Activated CD8-positive, alpha-beta memory T cell treated with anti-CD3 and anti-CD28 coated beads, Interleukin-2, amount 50 U/mL, for 24 hours (primary cell): Measurements from ENCODE around the gene TCF3.
"Not testable (repeated sequence)": the region's sequence is repeated elsewhere in the genome, so short reads cannot be mapped to it uniquely, and the experiment has no call there.

Source experiments
- DNase-seq: peaks from one replicate; pipeline ENCODE4 v3.0.0-alpha.2; 2020; ENCODE audit errors: extremely low read depth

TCF3 gene

DNA sequence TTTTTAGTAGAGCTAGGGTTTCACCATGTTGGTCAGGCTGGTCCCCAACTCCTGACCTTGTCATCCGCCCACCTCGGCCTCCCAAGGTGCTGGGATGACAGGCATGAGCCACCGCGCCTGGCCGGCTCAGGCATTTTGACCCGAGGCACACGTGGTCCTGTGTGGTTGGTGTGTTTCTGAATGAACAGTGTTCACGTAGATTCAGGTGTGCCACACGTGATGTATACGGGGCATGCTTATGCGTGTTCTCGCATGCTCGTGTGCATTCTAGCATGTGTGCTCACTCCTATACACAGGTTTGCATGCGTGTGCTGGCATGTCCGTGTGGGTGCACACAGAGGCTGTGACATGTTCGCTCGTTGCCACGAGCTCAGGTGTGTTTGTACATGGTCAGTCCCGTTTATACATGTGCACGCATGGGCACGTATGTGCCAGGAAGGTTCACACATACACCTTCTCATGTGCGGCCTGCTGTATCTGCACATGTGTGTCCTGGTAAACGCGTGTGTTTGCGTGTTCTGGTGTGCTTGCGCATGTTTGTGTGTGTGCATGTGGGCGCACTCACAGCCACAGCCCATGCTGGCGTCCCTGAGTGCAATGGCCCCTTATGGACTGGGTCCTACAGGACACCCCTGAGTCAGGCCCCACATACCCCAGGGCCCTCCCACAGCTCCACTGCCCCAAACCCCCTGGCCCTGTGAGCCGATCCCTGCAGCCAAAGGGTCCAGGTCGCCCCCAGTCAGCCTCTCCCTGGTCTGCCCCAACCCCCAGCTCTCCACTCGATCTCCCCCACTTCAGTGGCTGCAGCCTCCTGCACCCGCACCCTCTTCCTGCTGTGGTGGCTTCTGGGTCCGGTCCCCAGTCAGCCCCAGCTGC is 20.6 kb upstream of the TCF3 start:
- no peak for DNase-seq

DNA sequence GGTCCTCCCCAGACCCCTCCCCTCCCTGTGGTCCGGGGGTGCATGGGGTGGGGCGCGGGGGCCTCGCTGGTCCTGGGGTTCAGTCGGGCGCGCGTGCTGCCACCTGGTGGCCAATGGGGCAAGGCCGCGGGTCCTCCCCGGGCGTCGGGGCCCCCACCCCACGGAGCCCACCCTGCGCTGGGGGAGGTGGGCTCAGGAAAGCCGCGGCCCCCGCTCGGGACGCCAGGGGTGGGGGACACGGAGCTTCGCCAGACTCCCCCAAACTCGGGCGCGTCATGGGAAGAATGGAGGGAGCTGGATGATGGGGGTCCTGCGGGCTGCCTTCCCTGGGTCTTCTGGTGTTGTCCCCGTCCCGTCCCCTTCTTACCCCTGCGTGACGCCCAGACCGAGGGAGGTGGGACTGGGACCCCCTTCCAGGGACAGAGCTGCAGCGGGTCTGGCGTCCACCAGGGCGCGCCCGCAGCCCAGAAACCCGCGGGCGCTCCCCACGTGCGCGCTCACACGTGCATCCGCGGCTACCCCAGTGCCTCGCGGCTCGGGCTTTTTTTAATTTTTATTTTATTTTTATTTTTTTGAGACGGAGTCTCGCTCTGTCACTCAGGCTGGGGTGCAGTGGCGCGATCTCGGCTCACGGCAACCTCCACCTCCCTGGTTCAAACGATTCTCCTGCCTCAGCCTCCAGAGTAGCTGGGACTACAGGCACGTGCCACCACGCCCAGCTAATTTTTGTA is 19.8 kb upstream of the TCF3 start:
- no peak for DNase-seq

DNA sequence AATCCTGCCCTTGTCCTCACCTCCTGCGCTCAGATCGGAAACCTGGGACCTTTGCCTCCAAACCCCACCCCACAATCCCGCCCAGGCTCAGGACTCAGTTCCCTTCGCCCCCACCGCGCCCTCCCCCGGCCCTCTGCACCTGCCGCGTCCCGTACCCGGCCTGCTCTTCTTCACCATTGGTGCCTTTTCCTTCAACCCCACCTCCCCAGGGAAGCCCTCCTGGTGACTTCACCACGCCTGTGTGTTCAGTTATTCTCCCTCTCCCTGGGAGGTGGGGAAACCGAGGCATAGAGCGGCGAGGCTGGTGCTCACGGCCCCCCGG is 19.3 kb upstream of the TCF3 start:
- DNase-seq, result no peak

DNA sequence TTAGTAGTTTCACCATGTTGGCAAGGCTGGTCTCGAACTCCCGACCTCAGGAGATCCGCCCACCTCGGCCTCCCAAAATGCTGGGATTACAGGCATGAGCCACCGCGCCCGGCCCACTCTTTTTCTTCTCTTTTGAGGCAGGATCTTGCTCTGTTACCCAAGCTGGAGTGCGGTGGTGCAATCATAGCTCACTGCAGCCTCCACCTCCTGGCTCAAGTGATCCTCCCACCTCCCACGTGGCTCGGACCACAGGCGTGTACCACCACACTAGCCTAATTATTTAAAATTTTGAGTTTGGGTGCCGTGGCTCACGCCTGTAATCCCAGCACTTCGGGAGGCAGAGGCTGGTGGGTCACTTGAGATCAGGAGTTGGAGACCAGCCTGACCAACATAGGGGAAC is 18.3 kb upstream of the TCF3 start:
- DNase-seq, result not testable (repeated sequence)

DNA sequence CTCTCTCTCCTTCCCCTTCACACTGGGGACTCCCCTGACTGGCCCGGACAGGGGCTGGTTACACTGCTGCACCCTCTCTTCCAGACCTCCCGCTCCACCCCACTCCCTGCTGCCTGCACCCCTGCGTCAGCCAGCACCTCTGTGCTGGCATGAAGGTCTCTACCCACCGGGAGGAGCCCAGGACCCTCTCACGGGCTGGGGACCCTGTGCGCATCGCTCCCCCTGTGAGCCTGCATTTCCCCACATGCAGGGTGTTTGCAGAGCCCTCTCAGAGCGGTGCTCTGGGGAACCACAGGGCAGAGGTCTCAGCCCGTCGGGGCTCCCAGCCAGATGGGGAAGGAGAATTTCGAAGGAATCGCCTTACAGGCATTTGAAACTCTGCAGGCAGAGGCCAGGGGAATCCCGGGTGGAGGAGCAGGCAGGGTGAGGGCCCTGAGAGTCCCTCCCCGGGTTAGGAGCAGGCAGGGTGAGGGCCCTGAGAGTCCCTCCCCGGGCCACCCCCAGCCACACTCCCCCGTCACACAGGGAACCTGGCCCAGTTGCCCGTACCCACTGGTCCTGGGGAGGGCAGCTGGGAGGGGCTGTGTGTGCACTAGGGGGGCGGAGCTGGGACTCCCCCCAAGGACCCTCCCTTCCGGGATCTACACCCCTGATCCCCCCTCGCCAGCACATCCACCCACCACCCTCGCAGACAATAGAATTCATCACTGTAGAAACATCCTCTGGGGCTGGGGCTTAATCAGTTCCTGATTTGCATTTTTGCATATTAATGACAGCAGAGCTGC is 16.3 kb upstream of the TCF3 start:
- no peak for DNase-seq

DNA sequence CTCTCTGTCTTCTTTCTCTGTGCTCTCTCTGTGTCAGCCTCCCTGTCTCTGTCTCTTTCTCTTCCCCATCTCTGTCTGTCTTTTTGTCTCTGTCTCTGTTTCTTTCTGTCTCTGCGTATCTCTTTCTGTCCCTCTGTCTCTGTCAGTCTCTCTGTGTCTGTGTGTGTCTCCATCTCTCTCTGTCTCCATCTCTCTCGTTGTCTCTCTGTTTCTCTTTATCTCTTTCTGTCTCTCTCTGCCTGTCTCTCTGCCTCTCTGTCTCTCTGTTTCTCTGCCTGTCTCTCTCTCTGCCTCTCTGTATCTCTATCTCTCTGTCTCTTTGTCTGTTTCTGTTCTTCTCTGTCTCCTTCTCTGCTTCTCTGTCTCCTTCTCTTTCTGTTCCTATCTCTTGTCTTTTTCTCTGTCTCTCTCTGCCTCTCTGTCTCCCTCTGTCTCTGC is 15.7 kb upstream of the TCF3 start:
- DNase-seq, result no peak

DNA sequence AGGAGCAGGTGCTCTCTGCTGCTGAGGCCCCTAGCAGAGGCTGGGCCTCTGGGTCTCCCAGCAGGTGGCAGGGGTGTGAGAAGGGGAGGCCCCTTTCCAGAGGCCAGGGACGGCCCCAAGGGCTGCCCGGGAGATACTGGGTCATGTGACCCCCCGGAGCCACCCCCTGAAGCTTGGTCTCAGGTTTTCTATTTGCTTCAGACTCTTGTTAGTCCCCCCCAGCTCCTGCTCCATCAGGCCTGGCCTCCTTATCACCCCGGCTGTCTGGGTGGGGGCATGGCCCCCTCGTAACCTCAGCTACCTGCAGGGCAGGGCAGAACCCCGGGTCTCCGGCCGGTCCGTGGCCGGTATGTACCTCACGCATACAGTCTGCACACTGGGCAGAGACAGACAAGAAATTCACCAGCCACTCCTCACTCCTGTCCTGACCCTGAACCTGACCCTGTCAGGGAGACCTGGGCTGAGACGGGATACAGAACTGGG is 13.2 kb upstream of the TCF3 start:
- DNase-seq, result no peak

DNA sequence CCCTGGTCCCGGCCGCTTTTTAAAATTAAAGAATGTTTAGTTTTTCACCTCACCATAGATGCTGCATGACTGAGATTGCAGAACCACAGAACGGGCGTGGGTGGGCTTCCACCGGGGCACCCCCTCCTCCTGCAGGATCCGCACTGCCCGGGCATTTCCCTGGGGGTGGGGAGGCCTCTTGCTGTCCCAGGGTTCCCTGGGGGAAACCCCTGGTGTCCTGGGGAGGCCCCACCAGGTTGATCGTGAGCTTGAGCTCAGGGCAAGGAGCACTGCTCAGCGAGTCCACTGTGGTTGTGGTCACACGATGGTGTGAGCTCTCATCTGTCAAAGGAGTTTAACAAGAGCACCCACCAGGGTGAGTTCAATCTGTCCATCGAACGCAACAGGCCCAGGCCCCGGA is 11.4 kb upstream of the TCF3 start:
- DNase-seq, result no peak

DNA sequence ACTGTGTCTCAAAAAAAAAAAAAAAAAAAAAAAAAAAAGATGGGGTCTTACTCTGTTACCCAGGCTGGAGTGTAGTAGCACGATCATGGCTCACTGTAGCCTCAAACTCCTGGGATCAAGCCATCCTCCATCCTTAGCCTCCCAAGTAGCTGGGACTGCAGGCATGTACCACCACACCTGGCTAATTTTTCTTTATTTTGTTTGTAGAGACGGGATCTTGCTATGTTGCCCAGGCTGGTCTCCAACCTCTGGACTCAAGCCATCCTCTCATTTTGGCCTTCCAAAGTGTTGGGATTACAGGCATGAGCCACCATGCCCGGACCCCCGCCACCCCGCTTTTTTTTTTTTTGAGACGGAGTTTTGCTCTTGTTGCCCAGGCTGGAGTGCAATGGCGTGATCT is 10.8 kb upstream of the TCF3 start:
- DNase-seq, result not testable (repeated sequence)

DNA sequence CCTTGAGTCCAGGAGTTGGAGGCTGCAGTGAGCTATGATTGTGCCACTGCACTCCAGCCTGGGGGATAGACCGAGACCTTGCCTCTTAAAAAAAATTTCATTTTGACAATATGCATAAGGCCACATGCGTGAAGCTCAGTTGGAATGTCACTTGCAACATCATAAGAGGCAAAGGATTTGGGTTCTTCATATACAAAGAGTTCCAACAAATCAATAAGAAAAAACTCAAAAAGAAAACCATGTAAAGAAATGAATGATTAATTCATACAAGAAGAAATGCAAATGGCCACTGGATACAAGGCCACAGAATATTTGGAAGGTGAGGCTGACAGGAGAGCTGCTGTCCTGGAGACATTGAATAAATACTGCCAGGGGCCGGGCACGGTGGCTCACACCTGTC is 9.6 kb upstream of the TCF3 start:
- no peak for DNase-seq

DNA sequence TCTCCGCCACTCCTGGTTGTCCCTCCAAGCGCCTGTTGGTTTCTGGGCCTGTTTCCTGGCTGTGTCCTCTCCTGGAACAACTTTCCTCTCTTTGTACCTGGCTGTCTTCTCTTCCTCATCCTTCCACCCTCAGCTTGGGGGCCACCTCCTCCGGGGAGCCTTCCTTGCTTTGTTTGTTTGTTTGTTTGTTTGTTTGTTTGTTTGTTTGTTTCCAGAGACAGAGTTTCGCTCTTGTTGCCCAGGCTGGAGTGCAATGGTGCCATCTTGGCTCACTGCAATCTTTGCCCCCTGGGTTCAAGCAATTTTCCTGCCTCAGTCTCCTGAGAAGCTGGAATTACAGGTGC is 6.6 kb upstream of the TCF3 start:
- DNase-seq, result no peak

DNA sequence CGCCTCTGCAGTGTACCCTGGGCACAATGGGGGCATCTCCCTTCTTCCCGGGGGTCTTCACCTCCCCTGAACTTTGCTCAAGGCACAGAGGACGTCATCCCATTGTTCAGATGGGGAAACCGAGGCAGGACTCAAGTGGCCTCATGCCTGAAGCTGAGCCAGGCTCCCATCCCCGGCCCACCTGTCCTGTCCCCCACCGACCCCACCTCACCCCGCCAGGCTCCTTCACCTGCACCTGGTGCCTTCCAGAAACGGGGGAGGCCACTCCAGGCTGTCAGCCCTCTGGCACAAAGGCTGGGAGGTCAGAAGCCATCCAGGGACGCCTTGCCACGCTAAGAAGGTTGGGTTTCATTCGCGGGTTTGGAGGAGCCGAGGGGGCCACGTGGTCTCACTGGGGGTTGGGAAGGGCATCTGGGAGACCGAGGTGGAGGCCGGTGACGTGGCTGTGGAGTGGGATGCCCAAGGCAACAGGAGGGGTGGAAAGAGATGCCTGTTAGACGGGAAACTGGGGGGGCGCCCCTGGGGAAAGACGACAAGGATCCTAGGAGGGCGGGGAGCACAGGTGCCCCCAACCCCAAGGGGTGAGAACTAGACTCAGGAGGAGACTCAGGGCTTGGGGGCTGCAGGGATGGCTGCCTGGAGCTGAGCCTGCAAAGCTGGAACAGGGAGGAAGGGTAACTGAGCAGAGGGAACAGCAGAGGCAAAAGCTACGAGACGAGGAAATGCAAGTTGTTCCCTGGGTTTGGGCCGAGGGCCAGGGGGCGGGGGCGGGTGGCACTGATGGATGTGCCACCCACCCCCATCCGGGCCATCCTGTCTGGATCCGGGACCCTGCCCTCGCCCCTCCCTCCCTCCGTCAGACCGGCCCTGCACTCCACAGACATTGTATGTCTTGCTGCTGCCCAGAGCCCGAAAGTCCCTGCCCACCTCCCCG is 6.0 kb upstream of the TCF3 start:
- no peak for DNase-seq

DNA sequence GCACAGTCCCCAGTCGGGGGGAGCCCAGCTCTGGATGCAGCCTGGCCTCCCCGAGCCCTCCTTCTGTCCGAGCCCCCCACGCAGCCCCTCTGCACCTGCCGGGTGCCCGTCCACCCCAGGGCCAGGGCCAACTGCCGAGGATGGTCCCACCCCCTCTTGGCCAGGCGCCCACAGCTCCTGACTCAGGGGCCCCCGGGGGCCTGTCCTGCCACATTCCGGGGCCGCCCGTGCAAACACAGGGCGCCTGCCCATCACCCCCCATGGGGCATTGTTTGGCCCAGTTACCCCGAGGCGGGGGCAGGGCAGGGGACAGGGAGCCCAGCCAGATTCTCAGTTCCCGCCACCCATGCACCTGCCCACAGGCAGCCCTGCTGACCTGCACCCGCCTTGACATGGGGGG is 5.3 kb upstream of the TCF3 start:
- no peak for DNase-seq

DNA sequence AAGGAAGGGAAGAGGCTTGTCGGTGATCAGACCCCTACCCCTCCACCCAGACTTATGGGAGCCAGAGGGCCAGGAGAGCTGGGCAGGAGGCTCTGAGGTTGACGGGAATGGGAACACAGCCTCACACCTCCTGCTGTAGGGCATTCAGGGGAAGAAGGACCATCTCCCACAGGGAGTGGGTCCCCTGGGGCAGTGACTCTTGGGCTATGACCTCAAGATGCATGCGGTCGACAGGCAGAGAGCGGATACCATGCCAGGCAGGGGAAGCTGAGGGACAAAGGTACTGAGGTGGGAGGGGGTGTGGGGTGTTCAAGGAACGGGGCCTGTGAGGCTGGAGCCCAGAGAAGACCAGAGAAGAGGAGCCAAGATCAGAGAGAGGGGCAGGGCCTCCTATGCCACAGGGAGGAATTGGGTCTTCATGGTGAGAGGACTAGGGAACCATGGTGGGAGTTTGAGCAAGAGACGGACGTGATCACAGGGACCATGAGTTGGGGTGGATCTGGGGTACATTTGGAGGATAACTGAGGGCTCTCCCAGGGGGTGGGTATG is 4.6 kb upstream of the TCF3 start:
- DNase-seq, result no peak

DNA sequence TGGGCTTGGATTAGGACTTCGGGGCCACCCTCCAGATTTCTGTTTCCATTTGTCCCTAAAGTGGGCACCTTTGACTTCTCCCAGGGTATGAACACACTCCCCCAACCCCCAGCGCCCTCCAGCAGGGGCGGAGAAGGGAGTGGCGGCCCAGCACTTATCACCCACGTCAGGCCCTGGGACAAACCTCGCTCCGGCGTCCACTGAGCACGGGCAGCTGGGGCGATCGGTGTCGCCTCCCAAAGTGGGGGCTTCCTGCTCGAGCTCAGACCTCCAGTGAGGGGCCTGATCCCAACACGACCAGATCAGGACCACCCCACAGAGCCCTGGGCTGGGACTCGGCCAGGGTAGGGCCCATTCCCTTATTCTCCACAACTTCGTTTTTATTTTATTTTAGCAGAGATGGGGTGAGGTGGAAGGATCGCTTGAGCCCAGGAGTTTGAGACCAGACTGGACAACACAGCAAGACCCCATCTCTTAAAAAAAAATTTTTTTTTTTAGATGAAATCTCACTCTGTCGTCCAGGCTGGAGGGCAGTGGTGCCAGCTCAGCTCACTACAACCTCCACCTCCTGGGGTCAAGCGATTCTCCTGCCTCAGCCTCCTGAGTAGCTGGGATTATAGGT is 3.7 kb upstream of the TCF3 start:
- no peak for DNase-seq

DNA sequence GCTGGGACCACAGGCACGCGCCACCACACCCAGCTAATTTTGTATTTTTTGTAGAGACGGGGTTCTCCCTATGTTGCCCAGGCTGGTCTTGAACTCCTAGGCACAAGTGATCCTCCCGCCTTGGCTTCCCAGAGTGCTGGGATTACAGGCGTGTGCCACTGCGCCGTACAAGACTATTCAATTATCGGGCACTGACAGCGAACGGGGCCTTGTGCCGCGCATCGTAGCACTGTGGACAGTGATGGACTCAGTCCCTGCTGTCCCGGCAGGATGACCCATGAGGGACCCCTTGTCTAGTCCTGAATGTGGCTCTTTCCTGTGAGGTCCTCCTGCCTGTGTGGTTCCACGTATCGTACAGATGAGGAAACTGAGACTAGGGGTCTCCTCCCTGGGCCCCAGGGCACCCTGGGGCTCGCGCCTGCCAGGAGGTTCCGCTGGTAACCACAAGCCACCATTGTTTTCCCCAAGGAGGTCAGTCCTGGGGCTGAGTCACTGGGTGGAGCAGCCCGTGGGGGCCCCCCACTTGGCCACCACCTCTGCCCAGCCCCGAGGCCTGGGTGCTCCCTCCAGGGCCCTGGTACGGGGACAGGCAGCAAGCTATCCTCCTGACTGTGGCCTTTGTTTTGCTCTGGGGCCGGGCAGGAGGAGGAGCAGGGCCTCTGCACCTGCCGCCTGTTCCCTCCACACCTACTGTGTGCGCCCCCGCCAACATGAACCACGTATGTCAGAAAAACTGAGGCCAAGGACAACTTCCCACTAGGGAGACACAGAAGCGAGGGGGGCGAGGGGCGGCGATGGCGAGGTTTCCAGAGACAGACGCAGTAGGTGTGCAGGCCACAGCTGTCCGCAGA is 2.9 kb upstream of the TCF3 start:
- DNase-seq, result no peak

DNA sequence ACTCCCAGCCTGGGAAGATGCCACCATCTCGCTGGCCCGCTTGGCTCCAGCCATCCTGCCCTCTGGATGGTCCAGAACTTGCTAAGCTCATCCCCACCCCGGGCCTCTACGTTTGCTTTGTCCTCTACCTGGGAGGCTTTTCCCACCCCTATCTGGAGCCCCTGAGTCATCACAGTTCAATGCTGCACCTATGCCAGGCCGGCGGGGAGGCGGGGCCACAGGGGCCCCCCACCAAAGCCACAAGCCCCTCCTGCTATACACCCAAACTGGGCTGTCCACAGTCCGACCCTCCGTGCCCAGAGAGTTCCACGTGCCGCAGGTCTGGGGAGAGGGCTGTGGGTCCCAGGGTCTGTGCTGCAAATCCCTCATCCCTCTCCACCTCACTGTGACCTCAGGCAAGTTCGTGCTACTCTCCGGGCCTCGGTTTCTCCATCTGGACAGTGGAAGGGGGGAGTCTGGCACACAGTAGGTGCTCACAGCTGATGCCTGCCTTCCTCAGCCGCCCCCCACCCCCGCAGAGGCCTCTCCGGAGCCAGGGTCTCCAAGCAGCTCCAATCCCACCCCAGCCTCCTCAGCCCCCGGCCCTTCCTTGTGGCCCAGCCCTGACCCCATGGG is 1.9 kb upstream of the TCF3 start:
- DNase-seq, result no peak

DNA sequence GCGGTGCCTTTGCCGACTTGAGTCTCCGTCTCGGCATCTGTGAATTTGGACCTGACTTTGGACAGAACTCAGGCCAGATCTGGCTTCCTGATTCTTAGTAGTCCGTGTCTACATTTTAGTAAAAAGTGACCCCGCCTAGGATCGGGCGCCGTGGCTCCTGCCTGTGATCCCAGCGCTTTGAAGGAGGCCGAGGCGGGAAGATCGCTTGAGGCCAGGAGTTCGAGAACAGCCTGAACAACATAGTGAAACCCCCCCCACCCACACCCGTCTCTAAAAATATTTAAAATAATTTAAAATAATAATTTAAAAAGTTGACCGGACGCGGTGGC is 849 bp upstream of the TCF3 start:
- DNase-seq, result no peak

DNA sequence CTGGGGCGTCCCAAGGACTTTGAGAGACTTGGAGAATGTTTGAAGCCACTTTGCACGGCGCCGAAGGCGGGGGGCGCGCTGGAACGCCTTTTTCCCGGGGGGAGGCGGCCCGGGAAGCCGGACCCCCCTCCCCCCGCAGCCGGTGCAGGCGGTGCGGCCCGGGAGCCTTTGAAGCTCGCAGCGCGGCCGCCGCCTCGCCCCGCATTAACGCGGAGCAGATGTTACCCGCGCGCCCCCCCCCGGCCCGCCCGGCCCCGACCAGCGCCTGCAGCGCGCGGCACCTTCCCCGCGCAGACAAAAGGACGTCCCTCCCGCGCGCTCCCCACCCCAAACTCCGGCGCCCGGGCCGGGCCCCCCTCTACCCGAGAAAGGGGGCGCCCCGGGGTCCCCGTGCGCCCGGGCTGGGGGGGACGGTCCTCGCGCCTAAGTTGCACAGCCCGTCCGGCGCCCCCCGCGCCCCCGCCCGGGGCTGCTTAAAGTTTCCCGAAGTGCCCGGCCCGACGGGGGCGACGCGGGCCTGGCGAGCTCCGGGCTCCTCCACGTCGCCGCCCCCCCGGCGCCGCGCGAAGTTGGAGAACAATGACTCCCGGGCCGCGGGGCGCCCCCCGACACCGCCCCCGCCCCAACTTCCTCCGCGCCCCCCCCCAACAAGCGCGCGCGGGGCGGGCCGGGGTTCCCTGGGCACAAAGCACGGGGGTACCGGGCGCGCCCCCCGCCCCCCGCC is 685 bp downstream of the TCF3 start:
- DNase-seq, result no peak
